H1 (cell line): Measurements from ENCODE around the gene BNC2. TPM values are rescaled to one million over a fixed set of nuclear protein-coding genes. Genes with fewer than 3 reads are reported as not detected.

ENCODE experiments used
- CTCF ChIA-PET: fragments of 300-600 bp; sonication (Branson Sonifier 250); formaldehyde crosslinking; loops from one replicate; lab custom pipeline; 2021; ENCODE audit not compliant: partially characterized antibody; lab: Charles Lee
- POLR2A ChIA-PET: fragments of 300-600 bp; sonication (Branson Sonifier 250); formaldehyde crosslinking; loops from one replicate; lab custom pipeline; 2021; ENCODE audit warnings: inconsistent platforms; ENCODE audit not compliant: partially characterized antibody; lab: Charles Lee
- DNase-seq, 2 experiments: peaks; one replicate each; pipeline versions ENCODE4 v3.0.0 to v3.0.0-alpha.2; 2010 to 2022; ENCODE audit warnings: low spot score in 2 of 2, low read depth in 1 of 2, mixed read lengths in 1 of 2
- FAIRE-seq: peaks from 2 replicates; lab custom pipeline; 2011; peaks lifted over from hg19 to GRCh38; lab: Jason Lieb, UNC
- H2AFZ ChIP-seq: 2 replicates; pipeline ENCODE4 v1.8.1; 2012; ENCODE audit warnings: low read length, inconsistent platforms
- H2AK5ac ChIP-seq: 2 replicates; pipeline ENCODE4 v1.6.1; 2013; ENCODE audit warnings: low read depth, low read length
- H2BK120ac ChIP-seq: replicated peaks from 2 replicates; pipeline ENCODE3; 2013; ENCODE audit warnings: low read depth, low read length, inconsistent platforms
- H2BK12ac ChIP-seq: 2 replicates; pipeline ENCODE4 v1.6.1; 2013; ENCODE audit warnings: low read depth, low read length
- H2BK15ac ChIP-seq: 2 replicates; pipeline ENCODE4 v1.6.1; 2013; ENCODE audit warnings: low read length
- H2BK20ac ChIP-seq: 2 replicates; pipeline ENCODE4 v1.6.1; 2013; ENCODE audit warnings: low read length
- H2BK5ac ChIP-seq: 2 replicates; pipeline ENCODE4 v1.6.1; 2013; ENCODE audit warnings: low read depth, low read length
- H3K14ac ChIP-seq: 2 replicates; pipeline ENCODE4 v1.6.1; 2013; ENCODE audit warnings: inconsistent platforms; ENCODE audit not compliant: insufficient read length
- H3K18ac ChIP-seq: 2 replicates; pipeline ENCODE4 v1.6.1; 2013; ENCODE audit warnings: low read length; ENCODE audit errors: extremely low read depth
- H3K23ac ChIP-seq: 2 replicates; pipeline ENCODE4 v1.6.1; 2013; ENCODE audit warnings: inconsistent platforms; ENCODE audit not compliant: insufficient read length
- H3K23me2 ChIP-seq: 2 replicates; pipeline ENCODE4 v1.6.1; 2013; ENCODE audit warnings: low read depth, low read length
- H3K27ac ChIP-seq: 2 replicates; pipeline ENCODE4 v1.6.1; 2011; ENCODE audit warnings: low read depth, low read length, inconsistent platforms
- H3K27me3 ChIP-seq, 4 experiments: replicated peaks in 1 of 4; 1 replicate in 1 of 4; 2 replicates in 3 of 4; pipeline versions ENCODE4 v1.6.1 to v1.8.1; 2011 to 2013; ENCODE audit warnings: low read length in 3 of 4, mild to moderate bottlenecking in 3 of 4, inconsistent platforms in 2 of 4, mixed read lengths in 2 of 4, moderate library complexity in 1 of 4; ENCODE audit not compliant: control insufficient read depth in 3 of 4, insufficient read depth in 3 of 4; ENCODE audit errors: extremely low read depth in 1 of 4
- H3K36me3 ChIP-seq, 4 experiments: 2 replicates each; pipeline versions ENCODE4 v1.6.1 to v1.8.1; 2011 to 2013; ENCODE audit warnings: mild to moderate bottlenecking in 4 of 4, low read length in 3 of 4, moderate library complexity in 2 of 4, control low read depth in 1 of 4, inconsistent platforms in 1 of 4; ENCODE audit not compliant: insufficient read depth in 4 of 4, control insufficient read depth in 2 of 4
- H3K4ac ChIP-seq: replicated peaks from 2 replicates; pipeline ENCODE3; 2013; ENCODE audit warnings: low read length, low read depth, mixed read lengths, inconsistent platforms; ENCODE audit not compliant: insufficient read length
- H3K4me1 ChIP-seq, 4 experiments: replicated peaks in 1 of 4; 1 replicate in 1 of 4; 2 replicates in 3 of 4; pipeline versions ENCODE4 v1.6.1 to v1.8.1; 2011 to 2013; ENCODE audit warnings: low read length in 3 of 4, inconsistent platforms in 2 of 4, mixed read lengths in 1 of 4; ENCODE audit not compliant: insufficient read depth in 4 of 4, control insufficient read depth in 3 of 4
- H3K4me2 ChIP-seq, 2 experiments: 2 replicates each; pipeline versions ENCODE4 v1.6.1 to v1.8.1; 2011 to 2013; ENCODE audit warnings: low read depth in 2 of 2, low read length in 2 of 2, control low read depth in 1 of 2, inconsistent platforms in 1 of 2, mild to moderate bottlenecking in 1 of 2; ENCODE audit not compliant: insufficient read depth in 1 of 2
- H3K4me3 ChIP-seq, 4 experiments: fragments of 200-600, 300-600 bp in 1 of 4; sonication (generic), shearing (Covaris generic), sonication (Bioruptor Twin) in 1 of 4; 2 replicates each; pipeline versions ENCODE4 v1.5.1 to v1.8.1; 2011 to 2016; ENCODE audit warnings: low read length in 4 of 4, low read depth in 3 of 4, control low read depth in 2 of 4, inconsistent platforms in 2 of 4, mild to moderate bottlenecking in 2 of 4, mixed read lengths in 1 of 4, moderate library complexity in 1 of 4; ENCODE audit not compliant: insufficient read depth in 2 of 4; ENCODE audit errors: extremely low read depth in 1 of 4
- H3K56ac ChIP-seq: replicated peaks from 2 replicates; pipeline ENCODE3; 2013; ENCODE audit warnings: low read depth, mild to moderate bottlenecking, mixed read lengths, low read length, inconsistent platforms; ENCODE audit not compliant: insufficient read length
- H3K79me1 ChIP-seq: 2 replicates; pipeline ENCODE4 v1.6.1; 2013; ENCODE audit warnings: low read depth, low read length, control low read depth
- H3K79me2 ChIP-seq, 2 experiments: 2 replicates each; pipeline versions ENCODE4 v1.6.1 to v1.8.1; 2012 to 2013; ENCODE audit warnings: low read length in 2 of 2, mild to moderate bottlenecking in 2 of 2, inconsistent platforms in 1 of 2; ENCODE audit not compliant: insufficient read depth in 2 of 2, control insufficient read depth in 1 of 2
- H3K9ac ChIP-seq, 4 experiments: replicated peaks in 1 of 4; 1 replicate in 1 of 4; 2 replicates in 3 of 4; pipeline versions ENCODE4 v1.6.1 to v1.8.1; 2011 to 2013; ENCODE audit warnings: low read depth in 3 of 4, low read length in 3 of 4, control low read depth in 2 of 4, mild to moderate bottlenecking in 2 of 4, moderate library complexity in 2 of 4, inconsistent platforms in 1 of 4; ENCODE audit errors: extremely low read depth in 1 of 4
- H3K9me3 ChIP-seq, 2 experiments: 2 replicates each; pipeline versions ENCODE4 v1.6.1 to v1.8.1; 2012 to 2013; ENCODE audit warnings: mild to moderate bottlenecking in 2 of 2, moderate library complexity in 2 of 2, control low read depth in 1 of 2, inconsistent platforms in 1 of 2, low read depth in 1 of 2, low read length in 1 of 2, mixed read lengths in 1 of 2; ENCODE audit not compliant: insufficient read depth in 2 of 2
- H4K20me1 ChIP-seq, 2 experiments: replicated peaks in 1 of 2; 2 replicates each; pipeline versions ENCODE3 to v1.8.1; 2011 to 2013; ENCODE audit warnings: inconsistent platforms in 2 of 2, low read length in 2 of 2, mild to moderate bottlenecking in 1 of 2; ENCODE audit not compliant: insufficient read depth in 2 of 2, control insufficient read depth in 1 of 2
- H4K5ac ChIP-seq: 2 replicates; pipeline ENCODE4 v1.6.1; 2013; ENCODE audit warnings: low read length, low read depth, mixed read lengths, inconsistent platforms; ENCODE audit not compliant: insufficient read length
- H4K8ac ChIP-seq: 2 replicates; pipeline ENCODE4 v1.8.0; 2013; ENCODE audit warnings: mild to moderate bottlenecking, moderate library complexity, low read length, inconsistent platforms; ENCODE audit not compliant: insufficient read depth; ENCODE audit errors: extremely low read depth
- H4K91ac ChIP-seq: replicated peaks from 2 replicates; pipeline ENCODE3; 2013; ENCODE audit warnings: low read length, mixed read lengths, inconsistent platforms; ENCODE audit not compliant: insufficient read length
- BCL11A ChIP-seq, 2 experiments: IDR thresholded peaks; one replicate each; pipeline ENCODE4 v1.6.1; 2011; ENCODE audit warnings: low read depth in 2 of 2, low read length in 2 of 2, mild to moderate bottlenecking in 2 of 2
- WGBS, 2 experiments: shearing (Covaris generic) in 1 of 2; methylation state at CpG; one replicate each; pipeline versions ENCODE4 v1.1.6 to v1.1.7; 2013 to 2015; ENCODE audit warnings: low lambda C conversion rate in 2 of 2, mixed read lengths in 2 of 2, inconsistent platforms in 1 of 2, low coverage in 1 of 2, missing lambda C conversion rate in 1 of 2; ENCODE audit not compliant: insufficient replicate concordance in 2 of 2, insufficient coverage in 1 of 2, insufficient read length in 1 of 2; ENCODE audit errors: extremely low coverage in 1 of 2, missing lambda C conversion rate in 1 of 2; 5-methylcytosine and 5-hydroxymethylcytosine counted together
- polyA plus RNA-seq, 7 experiments: library from polyadenylated mRNA; depleted of rRNA in 3 of 7; stranded (reverse) in 5 of 7; unstranded in 2 of 7; fragments of >200 nt in 5 of 7; fragments of 200-250 nt in 2 of 7; gene quantifications; 1 replicate in 5 of 7; 2 replicates in 1 of 7; 4 replicates in 1 of 7; pipeline versions ENCODE4 v1.2.1 to v1.2.3, GENCODE V29; 2011 to 2013; ENCODE audit warnings: missing spikeins in 2 of 7, mixed read lengths in 2 of 7
- total RNA-seq: library from RNA; stranded (reverse); fragmentation: NEBNext Ultra II Directional; extraction: Animal tissue kit (Norgen Biotek cat#: 25700); gene quantifications from 2 replicates; pipeline ENCODE4 v1.2.1, GENCODE V29; 2021

Gene BNC2
- total and polyA plus RNA-seq, 2 of the 8 experiments (the other 6 are each of a cell fraction or from before 2014, with no cell fraction given) = 16.0 to 26.8 TPM

DNA sequence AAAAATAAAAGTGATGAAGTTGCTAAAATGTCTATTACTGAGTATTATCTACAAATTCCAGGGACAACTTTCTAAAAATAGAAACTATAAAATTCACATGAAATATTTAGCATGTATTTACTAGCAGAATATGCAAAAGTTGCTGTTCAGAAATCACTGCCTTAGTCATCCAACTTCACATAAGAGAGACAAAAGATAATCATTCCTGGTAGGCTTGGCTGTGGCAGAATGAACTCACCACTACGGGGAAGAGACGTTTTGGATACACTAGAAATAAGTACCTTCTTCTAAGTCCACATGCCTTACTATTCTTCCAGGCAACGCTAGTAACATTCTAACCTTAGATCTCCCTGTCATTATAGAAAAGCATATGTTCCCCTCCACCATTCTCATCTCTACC is 272.2 kb downstream of the BNC2 start:
- no peak overlapping the region for H3K23ac ChIP-seq
- H3K56ac ChIP-seq = no peak overlapping the region
- H2BK20ac ChIP-seq = no peak overlapping the region
- peaks cover 0 to 3% (median 1%) of the 10 kb centered on the region in 4 experiments; a peak in 3 of 7 replicates for H3K4me1 ChIP-seq
- no peak overlapping the region for H2AK5ac ChIP-seq
- WGBS, 2 experiments = 92% methylated on average over 3 of the region's 3 CpGs; no CpG with 5 or more reads in 1 of the 2 experiments
- H3K36me3 ChIP-seq = no peaks in the 10 kb centered on the region
- no peaks in the 10 kb centered on the region for H4K20me1 ChIP-seq
- H3K4me2 ChIP-seq = no peak overlapping the region
- no peak overlapping the region for H3K27ac ChIP-seq
- no peak overlapping the region for H2AFZ ChIP-seq
- no peak overlapping the region for H4K5ac ChIP-seq
- no peaks in the 10 kb centered on the region; the same call in 1 of the 2 replicates for H3K23me2 ChIP-seq
- CTCF ChIA-PET = interaction anchor here (1.4 kb wide), 1 partner anchor 9 kb away, joined by 5 read pairs; no protein-coding TSS in a partner anchor
- no peaks in the 10 kb centered on the region for H3K79me1 ChIP-seq
- TF ChIP-seq BCL11A (IDR thresholded peaks at IDR 0.05; ENCODE audit: low read depth in 2 of 2, low read length in 2 of 2) = no peak
- TF ChIP-seq, all 59 proteins: peak for 0
- Histone ChIP-seq H3K14ac (no peak overlapping the region), H3K9ac (no peak overlapping the region), H2BK5ac (no peak overlapping the region), H4K8ac (no peak overlapping the region), H3K18ac (no peak overlapping the region), H3K27me3 (no peaks in the 10 kb centered on the region), H2BK12ac (no peak overlapping the region), H2BK120ac (no peak overlapping the region), H3K9me3 (no peaks in the 10 kb centered on the region), H3K4ac (no peak overlapping the region), H3K79me2 (peaks cover 0 to under 1% of the 10 kb centered on the region in 2 experiments; a peak in 1 of 4 replicates), H3K4me3 (no peak overlapping the region), H4K91ac (no peak overlapping the region), H2BK15ac (no peak overlapping the region)
- no peak for FAIRE-seq
- DNase-seq = no peak
- POLR2A ChIA-PET = no interaction called here
